ENCODE data around the gene GPSM1.

Gene GPSM1

DNA sequence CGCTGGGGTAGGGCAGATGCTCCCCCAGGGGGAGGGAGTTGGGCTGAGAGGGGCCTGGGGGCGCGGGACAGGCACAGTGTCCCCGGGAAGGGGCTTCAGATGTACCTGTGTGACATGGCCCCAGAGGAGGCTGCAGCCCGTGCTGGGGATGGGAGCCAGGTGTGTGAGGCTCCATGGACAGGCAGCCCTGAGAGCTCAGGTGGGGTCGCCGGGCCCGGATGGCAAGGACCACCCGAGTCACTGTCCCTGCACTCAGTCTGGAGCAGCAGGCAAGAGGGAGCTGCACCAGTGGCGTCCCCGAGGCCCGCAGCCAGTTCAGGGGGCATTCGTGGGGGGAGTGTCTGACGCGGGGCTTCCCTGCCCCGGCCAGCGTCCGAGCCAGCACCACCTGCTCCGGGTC, 42.4 kb upstream of the GPSM1 start:
- no peak overlapping the region for H3K4me3 ChIP-seq (ENCODE audit: low read depth, low read length)
- H3K9me3 ChIP-seq (ENCODE audit: severe bottlenecking): no peaks in the 10 kb centered on the region
- no peak overlapping the region for H3K27ac ChIP-seq
- DNase-seq: no peak
- TF ChIP-seq, protein P1, sequence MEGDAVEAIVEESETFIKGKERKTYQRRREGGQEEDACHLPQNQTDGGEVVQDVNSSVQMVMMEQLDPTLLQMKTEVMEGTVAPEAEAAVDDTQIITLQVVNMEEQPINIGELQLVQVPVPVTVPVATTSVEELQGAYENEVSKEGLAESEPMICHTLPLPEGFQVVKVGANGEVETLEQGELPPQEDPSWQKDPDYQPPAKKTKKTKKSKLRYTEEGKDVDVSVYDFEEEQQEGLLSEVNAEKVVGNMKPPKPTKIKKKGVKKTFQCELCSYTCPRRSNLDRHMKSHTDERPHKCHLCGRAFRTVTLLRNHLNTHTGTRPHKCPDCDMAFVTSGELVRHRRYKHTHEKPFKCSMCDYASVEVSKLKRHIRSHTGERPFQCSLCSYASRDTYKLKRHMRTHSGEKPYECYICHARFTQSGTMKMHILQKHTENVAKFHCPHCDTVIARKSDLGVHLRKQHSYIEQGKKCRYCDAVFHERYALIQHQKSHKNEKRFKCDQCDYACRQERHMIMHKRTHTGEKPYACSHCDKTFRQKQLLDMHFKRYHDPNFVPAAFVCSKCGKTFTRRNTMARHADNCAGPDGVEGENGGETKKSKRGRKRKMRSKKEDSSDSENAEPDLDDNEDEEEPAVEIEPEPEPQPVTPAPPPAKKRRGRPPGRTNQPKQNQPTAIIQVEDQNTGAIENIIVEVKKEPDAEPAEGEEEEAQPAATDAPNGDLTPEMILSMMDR (IDR thresholded peaks at IDR 0.05; ENCODE audit: low read depth, low read length): no peak
- H3K36me3 ChIP-seq: no peaks in the 10 kb centered on the region
- H3K27me3 ChIP-seq (ENCODE audit: insufficient read depth, low read depth, severe bottlenecking): no peaks in the 10 kb centered on the region

DNA sequence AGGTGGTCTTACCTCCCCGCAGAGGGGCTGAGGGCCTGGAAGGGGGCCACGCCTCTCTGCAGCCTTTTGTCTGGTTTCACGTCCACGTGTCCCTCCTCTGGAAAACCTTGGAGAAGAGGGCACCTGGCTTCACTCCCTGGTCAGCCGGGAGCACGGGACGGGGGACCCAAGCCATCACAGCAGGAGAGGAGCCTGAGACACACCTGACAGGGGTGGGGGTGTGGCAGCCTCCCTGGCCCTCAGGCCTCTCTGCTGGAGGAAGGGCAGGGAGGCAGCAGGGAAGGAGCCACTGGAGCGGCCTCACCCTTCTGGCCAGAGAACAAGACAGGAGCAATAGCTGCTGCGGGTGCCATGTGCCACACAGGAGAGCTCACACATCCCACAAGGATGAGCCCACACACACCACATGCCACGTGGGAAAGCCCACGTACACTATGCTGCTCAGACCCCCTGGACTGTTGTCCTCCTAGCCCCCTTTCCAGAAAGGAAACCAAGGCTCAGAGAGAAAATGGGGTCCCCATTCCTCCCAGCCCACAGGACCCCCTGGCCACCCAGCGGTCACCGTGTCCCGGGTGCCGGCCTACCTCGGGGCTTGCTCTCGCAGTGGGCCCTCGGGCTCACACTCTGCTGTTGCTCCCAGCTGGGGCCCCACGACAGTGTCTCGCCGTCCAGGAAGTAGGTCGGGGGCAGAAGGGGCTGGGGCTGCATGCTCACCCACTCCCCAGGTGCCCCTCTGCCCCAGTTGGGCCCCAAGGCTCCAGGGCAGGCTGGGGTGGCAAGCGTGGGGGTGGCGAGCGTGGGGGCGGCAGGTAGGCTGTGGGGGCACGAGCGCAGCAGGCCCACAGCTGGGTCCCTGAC, 41.6 kb upstream of the GPSM1 start:
- TF ChIP-seq, protein P1 (IDR thresholded peaks at IDR 0.05; ENCODE audit: low read depth, low read length): no peak
- Histone ChIP-seq H3K36me3 (no peaks in the 10 kb centered on the region), H3K27me3 (ENCODE audit: insufficient read depth, low read depth, severe bottlenecking) (no peaks in the 10 kb centered on the region), H3K9me3 (ENCODE audit: severe bottlenecking) (no peaks in the 10 kb centered on the region), H3K27ac (no peak overlapping the region), H3K4me3 (ENCODE audit: low read depth, low read length) (no peak overlapping the region)
- DNase-seq: no peak

DNA sequence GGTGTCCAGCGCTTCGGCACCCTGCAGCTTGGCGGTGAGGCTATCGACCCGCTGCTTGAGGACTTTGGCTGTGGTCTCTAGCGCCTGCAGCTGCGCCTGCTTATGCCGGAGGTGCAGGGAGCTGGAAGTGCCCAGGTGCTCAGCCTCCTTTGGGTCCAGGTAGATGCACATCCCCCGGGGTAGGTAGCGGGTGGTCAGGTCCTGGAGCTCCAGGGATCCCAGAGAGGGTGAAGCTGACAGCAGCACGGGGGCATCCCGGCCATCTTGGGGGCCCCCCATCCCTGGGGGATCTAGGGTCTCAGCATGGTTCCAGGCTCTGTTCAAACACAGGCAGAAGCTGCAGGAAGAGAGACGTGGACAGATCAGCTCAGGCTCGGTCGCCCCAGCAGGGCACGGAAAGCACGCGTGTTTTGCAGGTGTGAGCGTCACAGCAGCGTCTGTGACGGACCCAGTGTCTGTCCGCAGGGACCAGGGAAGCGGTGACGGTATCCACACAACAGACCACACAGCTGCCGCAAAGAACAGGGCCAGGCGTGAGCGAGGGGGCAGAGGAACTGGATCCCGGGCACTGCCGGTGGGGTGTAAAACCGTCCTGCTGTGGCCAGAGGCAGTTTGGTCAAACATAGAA, 40.9 kb upstream of the GPSM1 start:
- Histone ChIP-seq H3K9me3 (ENCODE audit: severe bottlenecking) (no peaks in the 10 kb centered on the region), H3K27ac (no peak overlapping the region), H3K4me3 (ENCODE audit: low read depth, low read length) (no peak overlapping the region), H3K27me3 (ENCODE audit: insufficient read depth, low read depth, severe bottlenecking) (no peaks in the 10 kb centered on the region), H3K36me3 (no peaks in the 10 kb centered on the region)
- TF ChIP-seq, protein P1 (IDR thresholded peaks at IDR 0.05; ENCODE audit: low read depth, low read length): no peak
- DNase-seq: no peak

DNA sequence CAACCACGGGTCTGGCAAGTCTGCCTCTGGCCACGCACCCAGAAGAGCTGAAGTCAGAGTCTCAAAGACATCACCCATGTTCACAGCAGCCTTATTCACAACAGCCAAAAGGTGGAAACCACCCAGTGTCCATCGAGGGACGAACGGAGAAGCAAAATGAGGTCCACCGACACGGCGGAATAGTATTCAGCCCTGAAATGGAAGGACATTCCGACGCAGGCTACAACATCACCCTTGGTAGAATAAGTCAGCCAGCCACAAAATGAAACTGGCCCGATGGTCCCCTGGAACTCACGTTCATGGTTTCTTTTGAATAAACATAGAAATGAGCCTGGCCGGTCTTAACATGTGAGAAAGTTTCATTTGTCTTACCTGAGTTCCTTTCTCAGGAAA, 40.4 kb upstream of the GPSM1 start:
- no peak overlapping the region for H3K4me3 ChIP-seq (ENCODE audit: low read depth, low read length)
- no peak overlapping the region for H3K27ac ChIP-seq
- H3K9me3 ChIP-seq (ENCODE audit: severe bottlenecking): no peaks in the 10 kb centered on the region
- TF ChIP-seq, protein P1 (IDR thresholded peaks at IDR 0.05; ENCODE audit: low read depth, low read length): no peak
- H3K27me3 ChIP-seq (ENCODE audit: insufficient read depth, low read depth, severe bottlenecking): no peaks in the 10 kb centered on the region
- H3K36me3 ChIP-seq: no peaks in the 10 kb centered on the region
- DNase-seq: no peak

DNA sequence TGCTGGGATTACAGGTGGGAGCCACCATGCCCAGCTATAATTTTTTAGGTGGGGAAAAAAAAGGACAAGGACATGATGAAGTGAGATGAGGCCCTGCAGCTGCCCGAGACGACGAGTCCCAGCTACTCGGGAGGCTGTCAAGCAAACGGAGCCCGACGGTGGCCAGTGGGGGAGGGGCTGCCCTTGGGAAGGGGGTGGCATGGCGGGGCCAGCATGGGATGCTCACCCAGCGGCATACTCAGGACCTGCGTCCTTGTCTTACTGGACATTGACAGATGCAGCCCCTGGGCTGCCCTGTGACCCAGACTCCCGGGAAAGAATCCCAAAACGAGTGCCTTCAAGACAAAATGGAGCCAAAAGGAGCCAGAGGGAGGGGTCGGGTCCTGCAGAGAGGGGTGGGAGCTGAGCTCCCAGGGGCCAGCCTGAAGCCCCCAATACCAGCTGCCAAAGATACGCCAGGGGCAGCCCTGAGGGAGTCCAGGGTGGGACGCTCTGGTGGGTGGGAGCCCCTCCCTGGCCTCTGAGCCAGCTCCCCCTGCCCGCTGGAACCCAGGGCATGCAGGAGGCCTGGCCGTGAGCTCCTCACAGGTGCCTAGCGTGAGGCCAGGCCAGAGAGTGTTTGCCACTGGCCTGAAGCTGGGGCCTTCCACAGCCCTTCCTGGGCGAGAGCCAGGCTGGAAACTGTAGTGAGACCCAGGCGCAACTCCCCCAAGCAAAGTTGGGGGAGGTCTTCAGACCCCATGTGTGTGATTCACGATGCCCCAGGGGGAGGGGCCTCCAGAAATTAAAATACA, 39.2 kb upstream of the GPSM1 start:
- no peaks in the 10 kb centered on the region for H3K27me3 ChIP-seq (ENCODE audit: insufficient read depth, low read depth, severe bottlenecking)
- TF ChIP-seq, protein P1 (IDR thresholded peaks at IDR 0.05; ENCODE audit: low read depth, low read length): no peak
- no peaks in the 10 kb centered on the region for H3K36me3 ChIP-seq
- H3K9me3 ChIP-seq (ENCODE audit: severe bottlenecking): no peaks in the 10 kb centered on the region
- DNase-seq: no peak
- no peak overlapping the region for H3K27ac ChIP-seq
- no peak overlapping the region for H3K4me3 ChIP-seq (ENCODE audit: low read depth, low read length)

Data from WERI-Rb-1 (cell line).